HepG2 (cell line): ENCODE measurements around the gene HEY2. TPM values are rescaled to one million over a fixed set of nuclear protein-coding genes. Genes with fewer than 3 reads are reported as not detected.

Experiments
- ATF7-NPFF ChIP-seq: sonication (generic); formaldehyde crosslinking; IDR thresholded peaks from 2 replicates; pipeline ENCODE4 v1.8.1; 2023; ENCODE audit warnings: mild to moderate bottlenecking, low read depth, missing genetic modification reagents, moderate library complexity
- CENPX ChIP-seq: sonication (generic); formaldehyde crosslinking; IDR thresholded peaks from 2 replicates; pipeline ENCODE4 v1.9.0; 2021; ENCODE audit warnings: mild to moderate bottlenecking, missing genetic modification reagents, moderate library complexity
- ELF1 ChIP-seq: sonication (generic); formaldehyde crosslinking; IDR thresholded peaks from 2 replicates; pipeline ENCODE4 v1.4.0; 2020; ENCODE audit warnings: missing genetic modification reagents
- MAX ChIP-seq: IDR thresholded peaks from 2 replicates; pipeline ENCODE4 v1.6.1; 2012; ENCODE audit warnings: inconsistent platforms
- NBN ChIP-seq: fragments of 450-650 bp; conservative IDR thresholded peaks from 2 replicates; pipeline ENCODE4 v1.6.1; 2017
- ONECUT2 ChIP-seq: sonication (generic); formaldehyde crosslinking; IDR thresholded peaks from 2 replicates; pipeline ENCODE4 v1.4.0; 2020; ENCODE audit warnings: missing genetic modification reagents
- PHF20 ChIP-seq: sonication (generic); formaldehyde crosslinking; IDR thresholded peaks from 2 replicates; pipeline ENCODE4 v1.5.0; 2020; ENCODE audit warnings: mild to moderate bottlenecking, missing genetic modification reagents
- POLR2AphosphoS5 ChIP-seq: IDR thresholded peaks from 2 replicates; pipeline ENCODE4 v1.6.1; 2012; ENCODE audit warnings: low read depth, low read length
- SATB2 ChIP-seq: sonication (generic); formaldehyde crosslinking; IDR thresholded peaks from 2 replicates; pipeline ENCODE4 v1.5.0; 2020; ENCODE audit warnings: missing genetic modification reagents
- ZBTB34 ChIP-seq: sonication (generic); formaldehyde crosslinking; IDR thresholded peaks from 2 replicates; pipeline ENCODE4 v1.8.0; 2022; ENCODE audit warnings: mild to moderate bottlenecking, missing genetic modification reagents
- ZBTB37 ChIP-seq: sonication (generic); formaldehyde crosslinking; IDR thresholded peaks from 2 replicates; pipeline ENCODE4 v1.4.0; 2020; ENCODE audit warnings: mild to moderate bottlenecking, missing genetic modification reagents
- ZHX1 ChIP-seq: sonication (generic); formaldehyde crosslinking; IDR thresholded peaks from 2 replicates; pipeline ENCODE4 v1.8.1; 2022; ENCODE audit warnings: low read depth, mild to moderate bottlenecking, missing genetic modification reagents
- ZNF329 ChIP-seq: sonication (generic); formaldehyde crosslinking; IDR thresholded peaks from 2 replicates; pipeline ENCODE4 v1.9.0; 2021; ENCODE audit warnings: low read depth, mild to moderate bottlenecking, missing genetic modification reagents
- ZNF354B ChIP-seq: sonication (generic); formaldehyde crosslinking; IDR thresholded peaks from 2 replicates; pipeline ENCODE4 v1.8.0; 2022; ENCODE audit warnings: mild to moderate bottlenecking, missing genetic modification reagents
- ZNF512 ChIP-seq: sonication (generic); formaldehyde crosslinking; IDR thresholded peaks from 2 replicates; pipeline ENCODE4 v1.4.0; 2020; ENCODE audit warnings: mild to moderate bottlenecking, missing genetic modification reagents
- ZNF589 ChIP-seq: sonication (generic); formaldehyde crosslinking; conservative IDR thresholded peaks from 2 replicates; pipeline ENCODE4 v1.8.0; 2022; ENCODE audit warnings: mild to moderate bottlenecking, moderate library complexity, missing genetic modification reagents
- ZNF598 ChIP-seq: sonication (generic); formaldehyde crosslinking; IDR thresholded peaks from 2 replicates; pipeline ENCODE4 v1.5.1; 2020; ENCODE audit warnings: mild to moderate bottlenecking, missing genetic modification reagents, borderline replicate concordance
- ZNF615 ChIP-seq: sonication (generic); formaldehyde crosslinking; IDR thresholded peaks from 2 replicates; pipeline ENCODE4 v1.5.0; 2020; ENCODE audit warnings: mild to moderate bottlenecking, missing genetic modification reagents, borderline replicate concordance
- ZNF644 ChIP-seq: IDR thresholded peaks from 2 replicates; pipeline ENCODE4 v1.6.1; 2016; ENCODE audit warnings: low read depth
- ZNF770 ChIP-seq: sonication (generic); formaldehyde crosslinking; IDR thresholded peaks from 2 replicates; pipeline ENCODE4 v1.5.0; 2020; ENCODE audit warnings: mild to moderate bottlenecking, missing genetic modification reagents
- polyA plus RNA-seq, 8 experiments: library from polyadenylated mRNA; depleted of rRNA in 3 of 8; stranded (reverse) in 7 of 8; unstranded in 1 of 8; fragments of >200 nt; fragmentation: Illumina TruSeq in 4 of 8; extraction: Trizol in 4 of 8; gene quantifications; 2 replicates each; pipeline versions ENCODE4 v1.2.1 to v1.2.3, GENCODE V29; 2011 to 2016; ENCODE audit warnings: low read depth in 4 of 8, missing spikeins in 1 of 8, mixed read lengths in 1 of 8; ENCODE audit not compliant: insufficient read depth in 1 of 8
- total RNA-seq, 5 experiments: library from RNA; depleted of rRNA; stranded (reverse); fragments of >200 nt; fragmentation: Illumina TruSeq; extraction: Trizol; gene quantifications; 2 replicates each; pipeline ENCODE4 v1.2.3, GENCODE V29; 2016; ENCODE audit warnings: low read depth in 1 of 5

The HEY2 gene
- total and polyA plus RNA-seq, 2 of the 13 experiments (the other 11 are each of a cell fraction or from before 2014, with no cell fraction given): 0.04 TPM

- TF ChIP-seq ZNF644 (CRISPR knock-in tag) (no peak; the same call in 1 of the 2 replicates), ZNF598 (CRISPR knock-in tag) (0 out of 2 replicates have a peak, but pooled peaks have one; percentile 28), ZBTB37 (no peak), ZNF512 (peak; percentile 86), MAX (peak; percentile 98), ZNF770 (no peak), ZBTB34 (CRISPR knock-in tag) (no peak; the same call in 1 of the 2 replicates), POLR2AphosphoS5 (peak; percentile 80), ZNF329 (CRISPR knock-in tag) (peak; percentile 77), SATB2 (no peak), ZNF354B (CRISPR knock-in tag) (peak; percentile 1; the same call in 1 of the 2 replicates), ATF7-NPFF (CRISPR knock-in tag) (peak; percentile 74; the same call in 1 of the 2 replicates), ONECUT2 (CRISPR knock-in tag) (no peak), ZHX1 (peak; percentile 86), PHF20 (CRISPR knock-in tag) (no peak), ELF1 (CRISPR knock-in tag) (no peak; the same call in 1 of the 2 replicates), ZNF615 (CRISPR knock-in tag) (no peak), ZNF589 (CRISPR knock-in tag) (no peak), CENPX (CRISPR knock-in tag) (no peak), NBN (no peak)
Observed at GRCh38 chr6:125780540-125781313, 31.3 kb downstream of the HEY2 start (continued).
